WTC11 (cell line): ENCODE measurements around the gene RGS6. TPM values are rescaled to one million over a fixed set of nuclear protein-coding genes. Genes with fewer than 3 reads are reported as not detected.

Source experiments
- ATAC-seq: fragments of 200-7000 bp; cut with Tn5 transposase; 2 replicates; pipeline ENCODE4 v1.10.0; 2021; ENCODE audit warnings: mild to moderate bottlenecking, moderate library complexity
- CTCF ChIA-PET: fragments of 300-600 bp; sonication (Branson Sonifier 250); formaldehyde crosslinking; loops from one replicate; lab custom pipeline; 2021; ENCODE audit warnings: antibody characterized with exemption; lab: Charles Lee
- POLR2A ChIA-PET: fragments of 350-600 bp; sonication (Branson Sonifier 250); formaldehyde crosslinking; loops from one replicate; lab custom pipeline; 2021; ENCODE audit warnings: antibody characterized with exemption; lab: Charles Lee
- DNase-seq: peaks from one replicate; pipeline ENCODE4 v3.0.0; 2021; ENCODE audit warnings: low spot score
- H3K27ac Mint-ChIP-seq: 2 replicates; pipeline ENCODE4 v1.8.0; 2021; ENCODE audit warnings: mixed read lengths
- H3K27me3 Mint-ChIP-seq: 2 replicates; pipeline ENCODE4 v1.8.0; 2021; ENCODE audit warnings: low read depth, mild to moderate bottlenecking, moderate library complexity, mixed read lengths
- H3K36me3 Mint-ChIP-seq: 2 replicates; pipeline ENCODE4 v1.8.0; 2021; ENCODE audit warnings: mixed read lengths
- H3K4me1 Mint-ChIP-seq: 2 replicates; pipeline ENCODE4 v1.8.0; 2022; ENCODE audit warnings: mixed read lengths
- H3K4me3 Mint-ChIP-seq: 2 replicates; pipeline ENCODE4 v1.8.0; 2021; ENCODE audit warnings: mild to moderate bottlenecking, moderate library complexity, mixed read lengths
- H3K9me3 Mint-ChIP-seq: 2 replicates; pipeline ENCODE4 v1.8.0; 2021; ENCODE audit warnings: mixed read lengths
- FOXP1 ChIP-seq: sonication (generic); formaldehyde crosslinking; IDR thresholded peaks from 2 replicates; pipeline ENCODE4 v1.8.0; 2022; ENCODE audit warnings: missing genetic modification reagents, mild to moderate bottlenecking, moderate library complexity, borderline replicate concordance
- GRHL2 ChIP-seq: fragments of 250-450 bp; sonication (Bioruptor Pico); IDR thresholded peaks from 2 replicates; pipeline ENCODE4 v1.8.0; 2022; ENCODE audit warnings: mild to moderate bottlenecking, moderate library complexity; ENCODE audit not compliant: insufficient replicate concordance, severe bottlenecking
- GTF2I ChIP-seq: fragments of 250-450 bp; sonication (Bioruptor Pico); conservative IDR thresholded peaks from 2 replicates; pipeline ENCODE4 v1.4.0; 2021; ENCODE audit warnings: mild to moderate bottlenecking
- PRRX2 ChIP-seq: fragments of 250-450 bp; sonication (Bioruptor Pico); IDR thresholded peaks from 2 replicates; pipeline ENCODE4 v1.8.0; 2021; ENCODE audit warnings: mild to moderate bottlenecking
- SMAD3 ChIP-seq: sonication (generic); formaldehyde crosslinking; IDR thresholded peaks from 2 replicates; pipeline ENCODE4 v1.8.0; 2022; ENCODE audit warnings: missing genetic modification reagents, mild to moderate bottlenecking, borderline replicate concordance
- SP1 ChIP-seq: sonication (generic); formaldehyde crosslinking; conservative IDR thresholded peaks from 2 replicates; pipeline ENCODE4 v1.8.1; 2022; ENCODE audit warnings: missing genetic modification reagents
- TEAD4 ChIP-seq: sonication (generic); formaldehyde crosslinking; IDR thresholded peaks from 2 replicates; pipeline ENCODE4 v1.8.0; 2022; ENCODE audit warnings: mild to moderate bottlenecking, missing genetic modification reagents
- ZNF416 ChIP-seq: fragments of 250-450 bp; sonication (Bioruptor Pico); IDR thresholded peaks from 2 replicates; pipeline ENCODE4 v1.9.0; 2021; ENCODE audit warnings: mild to moderate bottlenecking, inconsistent platforms
- ZNF671 ChIP-seq: fragments of 250-450 bp; sonication (Bioruptor Pico); IDR thresholded peaks from 2 replicates; pipeline ENCODE4 v1.8.0; 2021; ENCODE audit warnings: mild to moderate bottlenecking
- total RNA-seq: library from RNA; stranded (reverse); gene quantifications from 3 replicates; pipeline ENCODE4 v1.2.3, GENCODE V29; 2021
- TF ChIP-seq, protein P1 (sequence below): sonication (generic); formaldehyde crosslinking; conservative IDR thresholded peaks from 2 replicates; pipeline ENCODE4 v1.8.1; 2023; ENCODE audit warnings: mild to moderate bottlenecking, low read depth, missing genetic modification reagents, moderate library complexity
- TF ChIP-seq, protein P2 (sequence below): sonication (generic); formaldehyde crosslinking; IDR thresholded peaks from 2 replicates; pipeline ENCODE4 v1.8.0; 2023; ENCODE audit warnings: missing genetic modification reagents
- TF ChIP-seq, protein P3 (sequence below): sonication (generic); formaldehyde crosslinking; IDR thresholded peaks from 2 replicates; pipeline ENCODE4 v1.8.1; 2023; ENCODE audit warnings: mild to moderate bottlenecking, missing genetic modification reagents
- TF ChIP-seq, protein P4 (sequence below): sonication (generic); formaldehyde crosslinking; IDR thresholded peaks from 2 replicates; pipeline ENCODE4 v1.8.1; 2022; ENCODE audit warnings: mild to moderate bottlenecking, moderate library complexity, missing genetic modification reagents
- TF ChIP-seq, protein P5 (sequence below): sonication (generic); formaldehyde crosslinking; IDR thresholded peaks from 2 replicates; pipeline ENCODE4 v1.8.0; 2022; ENCODE audit warnings: mild to moderate bottlenecking, missing genetic modification reagents
- TF ChIP-seq, protein P6 (sequence below): sonication (generic); formaldehyde crosslinking; IDR thresholded peaks from 2 replicates; pipeline ENCODE4 v1.8.0; 2022; ENCODE audit warnings: mild to moderate bottlenecking, missing genetic modification reagents
- TF ChIP-seq, protein P7 (sequence below): sonication (generic); formaldehyde crosslinking; IDR thresholded peaks from 2 replicates; pipeline ENCODE4 v1.8.0; 2022; ENCODE audit warnings: mild to moderate bottlenecking, missing genetic modification reagents
- TF ChIP-seq, protein P8 (sequence below): fragments of 250-450 bp; sonication (Bioruptor Pico); IDR thresholded peaks from 2 replicates; pipeline ENCODE4 v1.9.0; 2021; ENCODE audit warnings: mild to moderate bottlenecking
- TF ChIP-seq, protein P9 (sequence below): sonication (generic); formaldehyde crosslinking; IDR thresholded peaks from 2 replicates; pipeline ENCODE4 v1.8.0; 2023; ENCODE audit warnings: missing genetic modification reagents, mild to moderate bottlenecking, borderline replicate concordance

RGS6 gene
- total RNA-seq, 1 experiment from 2014 or later, result 1.0 TPM

DNA sequence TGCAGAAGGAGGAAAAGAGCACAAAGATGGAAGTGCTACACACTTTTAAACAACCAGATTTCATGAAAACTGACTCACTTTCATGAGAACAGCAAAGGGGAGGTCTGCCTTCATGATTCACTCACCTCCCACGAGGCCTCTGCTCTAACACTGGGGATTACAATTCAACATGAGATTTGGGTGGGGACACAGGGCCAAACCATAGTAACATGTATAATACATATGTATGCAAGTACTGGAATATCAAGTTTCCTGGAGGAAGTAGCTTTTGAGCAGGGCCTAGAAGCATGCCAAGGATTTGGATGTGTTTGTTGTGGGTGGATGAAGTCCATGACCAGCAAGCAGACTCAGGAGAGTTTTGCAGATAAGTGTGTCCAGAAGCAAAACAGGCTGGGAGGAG, 409.0 kb downstream of the RGS6 start:
- DNase-seq (no peak), ATAC-seq (no peak)
- Mint-ChIP-seq H3K27ac (no peak overlapping the region), H3K4me3 (no peak overlapping the region), H3K27me3 (0 out of 2 replicates have a peak, but pooled peaks cover 3% of the 10 kb centered on the region), H3K9me3 (peaks cover 47% of the 10 kb centered on the region), H3K36me3 (peaks cover 14% of the 10 kb centered on the region), H3K4me1 (no peaks in the 10 kb centered on the region)
- no peak for TF ChIP-seq PRRX2 (CRISPR knock-in tag)
- TF ChIP-seq, protein P1, sequence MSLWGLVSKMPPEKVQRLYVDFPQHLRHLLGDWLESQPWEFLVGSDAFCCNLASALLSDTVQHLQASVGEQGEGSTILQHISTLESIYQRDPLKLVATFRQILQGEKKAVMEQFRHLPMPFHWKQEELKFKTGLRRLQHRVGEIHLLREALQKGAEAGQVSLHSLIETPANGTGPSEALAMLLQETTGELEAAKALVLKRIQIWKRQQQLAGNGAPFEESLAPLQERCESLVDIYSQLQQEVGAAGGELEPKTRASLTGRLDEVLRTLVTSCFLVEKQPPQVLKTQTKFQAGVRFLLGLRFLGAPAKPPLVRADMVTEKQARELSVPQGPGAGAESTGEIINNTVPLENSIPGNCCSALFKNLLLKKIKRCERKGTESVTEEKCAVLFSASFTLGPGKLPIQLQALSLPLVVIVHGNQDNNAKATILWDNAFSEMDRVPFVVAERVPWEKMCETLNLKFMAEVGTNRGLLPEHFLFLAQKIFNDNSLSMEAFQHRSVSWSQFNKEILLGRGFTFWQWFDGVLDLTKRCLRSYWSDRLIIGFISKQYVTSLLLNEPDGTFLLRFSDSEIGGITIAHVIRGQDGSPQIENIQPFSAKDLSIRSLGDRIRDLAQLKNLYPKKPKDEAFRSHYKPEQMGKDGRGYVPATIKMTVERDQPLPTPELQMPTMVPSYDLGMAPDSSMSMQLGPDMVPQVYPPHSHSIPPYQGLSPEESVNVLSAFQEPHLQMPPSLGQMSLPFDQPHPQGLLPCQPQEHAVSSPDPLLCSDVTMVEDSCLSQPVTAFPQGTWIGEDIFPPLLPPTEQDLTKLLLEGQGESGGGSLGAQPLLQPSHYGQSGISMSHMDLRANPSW (CRISPR knock-in tag), result no peak
- no peak for TF ChIP-seq SP1 (CRISPR knock-in tag)
- TF ChIP-seq, protein P2, sequence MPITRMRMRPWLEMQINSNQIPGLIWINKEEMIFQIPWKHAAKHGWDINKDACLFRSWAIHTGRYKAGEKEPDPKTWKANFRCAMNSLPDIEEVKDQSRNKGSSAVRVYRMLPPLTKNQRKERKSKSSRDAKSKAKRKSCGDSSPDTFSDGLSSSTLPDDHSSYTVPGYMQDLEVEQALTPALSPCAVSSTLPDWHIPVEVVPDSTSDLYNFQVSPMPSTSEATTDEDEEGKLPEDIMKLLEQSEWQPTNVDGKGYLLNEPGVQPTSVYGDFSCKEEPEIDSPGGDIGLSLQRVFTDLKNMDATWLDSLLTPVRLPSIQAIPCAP (CRISPR knock-in tag), result no peak
- TF ChIP-seq, protein P3, sequence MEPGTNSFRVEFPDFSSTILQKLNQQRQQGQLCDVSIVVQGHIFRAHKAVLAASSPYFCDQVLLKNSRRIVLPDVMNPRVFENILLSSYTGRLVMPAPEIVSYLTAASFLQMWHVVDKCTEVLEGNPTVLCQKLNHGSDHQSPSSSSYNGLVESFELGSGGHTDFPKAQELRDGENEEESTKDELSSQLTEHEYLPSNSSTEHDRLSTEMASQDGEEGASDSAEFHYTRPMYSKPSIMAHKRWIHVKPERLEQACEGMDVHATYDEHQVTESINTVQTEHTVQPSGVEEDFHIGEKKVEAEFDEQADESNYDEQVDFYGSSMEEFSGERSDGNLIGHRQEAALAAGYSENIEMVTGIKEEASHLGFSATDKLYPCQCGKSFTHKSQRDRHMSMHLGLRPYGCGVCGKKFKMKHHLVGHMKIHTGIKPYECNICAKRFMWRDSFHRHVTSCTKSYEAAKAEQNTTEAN (CRISPR knock-in tag), result no peak
- TF ChIP-seq, protein P4, sequence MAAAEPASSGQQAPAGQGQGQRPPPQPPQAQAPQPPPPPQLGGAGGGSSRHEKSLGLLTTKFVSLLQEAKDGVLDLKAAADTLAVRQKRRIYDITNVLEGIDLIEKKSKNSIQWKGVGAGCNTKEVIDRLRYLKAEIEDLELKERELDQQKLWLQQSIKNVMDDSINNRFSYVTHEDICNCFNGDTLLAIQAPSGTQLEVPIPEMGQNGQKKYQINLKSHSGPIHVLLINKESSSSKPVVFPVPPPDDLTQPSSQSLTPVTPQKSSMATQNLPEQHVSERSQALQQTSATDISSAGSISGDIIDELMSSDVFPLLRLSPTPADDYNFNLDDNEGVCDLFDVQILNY (CRISPR knock-in tag), result no peak
- TF ChIP-seq, protein P5, sequence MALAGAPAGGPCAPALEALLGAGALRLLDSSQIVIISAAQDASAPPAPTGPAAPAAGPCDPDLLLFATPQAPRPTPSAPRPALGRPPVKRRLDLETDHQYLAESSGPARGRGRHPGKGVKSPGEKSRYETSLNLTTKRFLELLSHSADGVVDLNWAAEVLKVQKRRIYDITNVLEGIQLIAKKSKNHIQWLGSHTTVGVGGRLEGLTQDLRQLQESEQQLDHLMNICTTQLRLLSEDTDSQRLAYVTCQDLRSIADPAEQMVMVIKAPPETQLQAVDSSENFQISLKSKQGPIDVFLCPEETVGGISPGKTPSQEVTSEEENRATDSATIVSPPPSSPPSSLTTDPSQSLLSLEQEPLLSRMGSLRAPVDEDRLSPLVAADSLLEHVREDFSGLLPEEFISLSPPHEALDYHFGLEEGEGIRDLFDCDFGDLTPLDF, result no peak
- no peak for TF ChIP-seq GRHL2
- TF ChIP-seq ZNF416 (CRISPR knock-in tag), result no peak
- TF ChIP-seq ZNF671, result no peak
- POLR2A ChIA-PET, result no interaction called here
- CTCF ChIA-PET, result no interaction called here

DNA sequence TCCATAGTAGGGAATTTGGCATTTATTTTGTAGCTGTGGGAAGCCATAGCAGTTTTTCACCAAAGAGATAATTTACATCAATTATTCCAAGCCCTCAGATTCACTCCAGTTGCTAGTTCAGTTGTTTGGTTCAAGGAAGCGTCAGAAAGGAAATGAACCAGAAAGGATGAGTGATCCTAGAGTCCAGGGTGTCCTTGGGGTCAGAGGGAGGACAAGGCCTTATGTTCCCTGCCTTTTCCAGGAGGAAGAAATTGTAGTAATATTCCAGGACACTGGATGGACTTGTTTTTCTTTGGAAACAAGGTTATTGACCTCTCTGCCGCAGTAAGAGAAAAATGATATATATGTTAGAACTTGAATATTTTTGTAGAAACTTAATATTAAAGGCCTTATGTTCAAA, 409.5 kb downstream of the RGS6 start:
- Mint-ChIP-seq H3K9me3 (peaks cover 47% of the 10 kb centered on the region), H3K27ac (no peak overlapping the region), H3K4me1 (no peaks in the 10 kb centered on the region), H3K4me3 (no peak overlapping the region), H3K36me3 (peaks cover 14% of the 10 kb centered on the region), H3K27me3 (0 out of 2 replicates have a peak, but pooled peaks cover 3% of the 10 kb centered on the region)
- no peak for ATAC-seq
- ChIA-PET POLR2A (no interaction called here), CTCF (no interaction called here)
- DNase-seq, result no peak
- TF ChIP-seq, protein P6, sequence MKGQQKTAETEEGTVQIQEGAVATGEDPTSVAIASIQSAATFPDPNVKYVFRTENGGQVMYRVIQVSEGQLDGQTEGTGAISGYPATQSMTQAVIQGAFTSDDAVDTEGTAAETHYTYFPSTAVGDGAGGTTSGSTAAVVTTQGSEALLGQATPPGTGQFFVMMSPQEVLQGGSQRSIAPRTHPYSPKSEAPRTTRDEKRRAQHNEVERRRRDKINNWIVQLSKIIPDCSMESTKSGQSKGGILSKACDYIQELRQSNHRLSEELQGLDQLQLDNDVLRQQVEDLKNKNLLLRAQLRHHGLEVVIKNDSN (CRISPR knock-in tag), result no peak
- TF ChIP-seq ZNF416 (CRISPR knock-in tag) (no peak), GTF2I (no peak), SMAD3 (CRISPR knock-in tag) (no peak), PRRX2 (CRISPR knock-in tag) (no peak), ZNF671 (no peak), TEAD4 (CRISPR knock-in tag) (no peak), FOXP1 (no peak)
- TF ChIP-seq, protein P7, sequence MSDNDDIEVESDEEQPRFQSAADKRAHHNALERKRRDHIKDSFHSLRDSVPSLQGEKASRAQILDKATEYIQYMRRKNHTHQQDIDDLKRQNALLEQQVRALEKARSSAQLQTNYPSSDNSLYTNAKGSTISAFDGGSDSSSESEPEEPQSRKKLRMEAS (CRISPR knock-in tag), result no peak
- TF ChIP-seq, protein P8, sequence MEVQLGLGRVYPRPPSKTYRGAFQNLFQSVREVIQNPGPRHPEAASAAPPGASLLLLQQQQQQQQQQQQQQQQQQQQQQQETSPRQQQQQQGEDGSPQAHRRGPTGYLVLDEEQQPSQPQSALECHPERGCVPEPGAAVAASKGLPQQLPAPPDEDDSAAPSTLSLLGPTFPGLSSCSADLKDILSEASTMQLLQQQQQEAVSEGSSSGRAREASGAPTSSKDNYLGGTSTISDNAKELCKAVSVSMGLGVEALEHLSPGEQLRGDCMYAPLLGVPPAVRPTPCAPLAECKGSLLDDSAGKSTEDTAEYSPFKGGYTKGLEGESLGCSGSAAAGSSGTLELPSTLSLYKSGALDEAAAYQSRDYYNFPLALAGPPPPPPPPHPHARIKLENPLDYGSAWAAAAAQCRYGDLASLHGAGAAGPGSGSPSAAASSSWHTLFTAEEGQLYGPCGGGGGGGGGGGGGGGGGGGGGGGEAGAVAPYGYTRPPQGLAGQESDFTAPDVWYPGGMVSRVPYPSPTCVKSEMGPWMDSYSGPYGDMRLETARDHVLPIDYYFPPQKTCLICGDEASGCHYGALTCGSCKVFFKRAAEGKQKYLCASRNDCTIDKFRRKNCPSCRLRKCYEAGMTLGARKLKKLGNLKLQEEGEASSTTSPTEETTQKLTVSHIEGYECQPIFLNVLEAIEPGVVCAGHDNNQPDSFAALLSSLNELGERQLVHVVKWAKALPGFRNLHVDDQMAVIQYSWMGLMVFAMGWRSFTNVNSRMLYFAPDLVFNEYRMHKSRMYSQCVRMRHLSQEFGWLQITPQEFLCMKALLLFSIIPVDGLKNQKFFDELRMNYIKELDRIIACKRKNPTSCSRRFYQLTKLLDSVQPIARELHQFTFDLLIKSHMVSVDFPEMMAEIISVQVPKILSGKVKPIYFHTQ (CRISPR knock-in tag), result no peak
- TF ChIP-seq, protein P9, sequence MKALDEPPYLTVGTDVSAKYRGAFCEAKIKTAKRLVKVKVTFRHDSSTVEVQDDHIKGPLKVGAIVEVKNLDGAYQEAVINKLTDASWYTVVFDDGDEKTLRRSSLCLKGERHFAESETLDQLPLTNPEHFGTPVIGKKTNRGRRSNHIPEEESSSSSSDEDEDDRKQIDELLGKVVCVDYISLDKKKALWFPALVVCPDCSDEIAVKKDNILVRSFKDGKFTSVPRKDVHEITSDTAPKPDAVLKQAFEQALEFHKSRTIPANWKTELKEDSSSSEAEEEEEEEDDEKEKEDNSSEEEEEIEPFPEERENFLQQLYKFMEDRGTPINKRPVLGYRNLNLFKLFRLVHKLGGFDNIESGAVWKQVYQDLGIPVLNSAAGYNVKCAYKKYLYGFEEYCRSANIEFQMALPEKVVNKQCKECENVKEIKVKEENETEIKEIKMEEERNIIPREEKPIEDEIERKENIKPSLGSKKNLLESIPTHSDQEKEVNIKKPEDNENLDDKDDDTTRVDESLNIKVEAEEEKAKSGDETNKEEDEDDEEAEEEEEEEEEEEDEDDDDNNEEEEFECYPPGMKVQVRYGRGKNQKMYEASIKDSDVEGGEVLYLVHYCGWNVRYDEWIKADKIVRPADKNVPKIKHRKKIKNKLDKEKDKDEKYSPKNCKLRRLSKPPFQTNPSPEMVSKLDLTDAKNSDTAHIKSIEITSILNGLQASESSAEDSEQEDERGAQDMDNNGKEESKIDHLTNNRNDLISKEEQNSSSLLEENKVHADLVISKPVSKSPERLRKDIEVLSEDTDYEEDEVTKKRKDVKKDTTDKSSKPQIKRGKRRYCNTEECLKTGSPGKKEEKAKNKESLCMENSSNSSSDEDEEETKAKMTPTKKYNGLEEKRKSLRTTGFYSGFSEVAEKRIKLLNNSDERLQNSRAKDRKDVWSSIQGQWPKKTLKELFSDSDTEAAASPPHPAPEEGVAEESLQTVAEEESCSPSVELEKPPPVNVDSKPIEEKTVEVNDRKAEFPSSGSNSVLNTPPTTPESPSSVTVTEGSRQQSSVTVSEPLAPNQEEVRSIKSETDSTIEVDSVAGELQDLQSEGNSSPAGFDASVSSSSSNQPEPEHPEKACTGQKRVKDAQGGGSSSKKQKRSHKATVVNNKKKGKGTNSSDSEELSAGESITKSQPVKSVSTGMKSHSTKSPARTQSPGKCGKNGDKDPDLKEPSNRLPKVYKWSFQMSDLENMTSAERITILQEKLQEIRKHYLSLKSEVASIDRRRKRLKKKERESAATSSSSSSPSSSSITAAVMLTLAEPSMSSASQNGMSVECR (CRISPR knock-in tag), result no peak
